DMS 273 (cell line): ENCODE measurements around the gene RHOBTB1.
"Not testable (repeated sequence)": the region's sequence is repeated elsewhere in the genome, so short reads cannot be mapped to it uniquely, and the experiment has no call there.

ENCODE experiments used
- DNase-seq: peaks from one replicate; lab custom pipeline; 2025; ENCODE audit not compliant: unreplicated experiment; lab: John Stamatoyannopoulos, UW

RHOBTB1 gene, protein sequence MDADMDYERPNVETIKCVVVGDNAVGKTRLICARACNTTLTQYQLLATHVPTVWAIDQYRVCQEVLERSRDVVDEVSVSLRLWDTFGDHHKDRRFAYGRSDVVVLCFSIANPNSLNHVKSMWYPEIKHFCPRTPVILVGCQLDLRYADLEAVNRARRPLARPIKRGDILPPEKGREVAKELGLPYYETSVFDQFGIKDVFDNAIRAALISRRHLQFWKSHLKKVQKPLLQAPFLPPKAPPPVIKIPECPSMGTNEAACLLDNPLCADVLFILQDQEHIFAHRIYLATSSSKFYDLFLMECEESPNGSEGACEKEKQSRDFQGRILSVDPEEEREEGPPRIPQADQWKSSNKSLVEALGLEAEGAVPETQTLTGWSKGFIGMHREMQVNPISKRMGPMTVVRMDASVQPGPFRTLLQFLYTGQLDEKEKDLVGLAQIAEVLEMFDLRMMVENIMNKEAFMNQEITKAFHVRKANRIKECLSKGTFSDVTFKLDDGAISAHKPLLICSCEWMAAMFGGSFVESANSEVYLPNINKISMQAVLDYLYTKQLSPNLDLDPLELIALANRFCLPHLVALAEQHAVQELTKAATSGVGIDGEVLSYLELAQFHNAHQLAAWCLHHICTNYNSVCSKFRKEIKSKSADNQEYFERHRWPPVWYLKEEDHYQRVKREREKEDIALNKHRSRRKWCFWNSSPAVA

GRCh38 chr10:60944058-60944909 lies at the start of gene RHOBTB1:
Gene RHOBTB1 (minus strand): TSS chr10:60944185. CDS start chr10:60911542, 32,643 bp downstream.
- peak; percentile 89 for DNase-seq

DNA sequence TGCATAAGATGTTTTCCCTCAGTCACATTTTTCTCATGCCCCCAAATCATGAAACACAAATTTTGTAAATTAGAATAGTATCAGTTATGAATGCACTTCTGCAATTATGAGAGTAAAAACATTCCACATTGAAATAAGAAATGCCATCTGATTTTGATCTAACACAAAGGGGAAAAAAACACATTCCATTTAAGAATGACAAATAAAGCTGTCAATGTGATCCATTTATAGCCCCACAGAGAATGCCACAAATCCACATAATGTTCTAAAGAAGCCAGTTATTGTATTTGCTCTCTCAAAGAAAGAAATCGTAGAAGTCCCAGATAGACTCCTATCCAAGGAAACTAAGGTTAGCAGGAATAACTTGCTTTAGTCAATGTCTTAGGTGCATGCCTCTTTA lies 48.7 kb upstream of the RHOBTB1 start:
- no peak for DNase-seq

DNA sequence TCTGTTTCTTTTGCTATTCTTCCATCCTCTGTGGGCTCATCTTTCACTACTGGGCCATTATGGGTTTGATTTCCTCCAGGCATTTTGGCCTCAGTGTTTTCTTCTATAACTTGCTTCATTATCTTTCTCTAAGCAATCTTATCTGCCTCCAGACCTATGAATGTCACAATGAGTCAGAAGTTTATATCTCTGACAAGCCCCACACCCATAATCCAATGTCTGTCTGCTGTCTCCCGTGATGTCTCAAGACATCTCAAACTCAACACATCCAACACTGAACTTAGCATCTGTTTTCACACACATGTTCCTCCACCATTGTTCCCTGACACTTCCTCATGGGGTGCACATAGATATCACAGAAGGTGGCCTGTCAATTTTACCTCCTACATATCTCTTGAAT lies 46.7 kb upstream of the RHOBTB1 start:
- DNase-seq, result no peak

GRCh38 chr10:60989400-60989876 lies 45.5 kb upstream of the RHOBTB1 start:
- no peak for DNase-seq

GRCh38 chr10:60986791-60987190 lies 42.8 kb upstream of the RHOBTB1 start:
- no peak for DNase-seq

DNA sequence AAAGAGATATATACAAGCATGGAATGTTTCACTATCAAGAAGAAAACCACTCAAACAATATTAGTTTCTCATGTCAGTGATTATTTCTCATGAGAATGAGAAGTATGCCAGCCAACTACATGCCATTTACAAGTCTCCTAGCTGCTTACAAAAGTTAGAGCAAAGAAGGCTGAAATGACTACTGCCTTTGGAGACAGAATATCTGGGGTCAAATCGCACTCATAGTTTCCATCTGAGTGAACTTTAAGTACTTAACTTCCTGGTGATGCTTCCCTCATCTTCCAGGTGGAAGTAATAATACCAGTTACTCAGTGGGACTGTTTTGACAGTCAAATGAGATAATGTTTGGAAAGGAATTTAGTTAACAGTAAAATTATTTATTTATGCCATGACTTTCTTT lies 42.0 kb upstream of the RHOBTB1 start:
- no peak for DNase-seq

DNA sequence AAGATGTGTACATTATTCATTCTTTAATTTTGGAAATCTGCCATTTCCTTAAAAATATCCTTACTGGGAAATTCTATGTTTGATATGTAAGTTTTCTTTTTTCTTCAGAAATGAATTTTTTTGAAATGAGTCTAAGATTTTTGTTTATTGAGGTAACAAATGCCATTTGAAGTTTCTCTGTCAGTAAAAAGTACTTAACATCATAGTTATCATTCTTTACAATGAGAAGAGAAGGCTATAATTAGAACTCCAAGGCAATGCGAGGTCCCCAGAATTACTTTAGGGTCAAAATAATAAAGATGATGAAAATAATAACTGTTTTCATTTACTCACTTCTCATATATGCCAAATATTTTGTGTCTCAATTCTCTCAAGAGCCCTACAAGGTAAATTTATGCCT lies 37.0 kb upstream of the RHOBTB1 start:
- no peak for DNase-seq

DNA sequence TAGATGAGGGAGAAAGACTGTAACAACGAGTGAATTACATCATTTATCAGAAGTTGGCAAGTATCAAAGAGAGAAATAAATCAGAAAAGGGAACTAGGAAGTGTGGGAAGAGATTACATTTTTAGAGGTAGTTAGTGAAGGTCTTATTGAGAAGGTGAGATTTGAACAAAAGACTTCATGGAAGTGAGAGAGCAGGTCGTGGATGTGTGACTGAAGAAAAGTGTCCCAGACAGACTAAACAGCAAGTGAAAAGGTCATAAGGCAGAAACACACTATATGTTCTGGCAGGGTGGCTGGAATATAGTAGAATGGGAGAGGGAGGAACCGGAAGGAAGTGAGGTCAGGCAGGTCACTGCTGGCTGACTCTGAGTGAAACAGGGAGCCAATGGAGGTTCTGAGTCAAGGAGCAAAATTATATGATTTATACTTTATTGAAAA lies 35.7 kb upstream of the RHOBTB1 start:
- DNase-seq, result no peak

DNA sequence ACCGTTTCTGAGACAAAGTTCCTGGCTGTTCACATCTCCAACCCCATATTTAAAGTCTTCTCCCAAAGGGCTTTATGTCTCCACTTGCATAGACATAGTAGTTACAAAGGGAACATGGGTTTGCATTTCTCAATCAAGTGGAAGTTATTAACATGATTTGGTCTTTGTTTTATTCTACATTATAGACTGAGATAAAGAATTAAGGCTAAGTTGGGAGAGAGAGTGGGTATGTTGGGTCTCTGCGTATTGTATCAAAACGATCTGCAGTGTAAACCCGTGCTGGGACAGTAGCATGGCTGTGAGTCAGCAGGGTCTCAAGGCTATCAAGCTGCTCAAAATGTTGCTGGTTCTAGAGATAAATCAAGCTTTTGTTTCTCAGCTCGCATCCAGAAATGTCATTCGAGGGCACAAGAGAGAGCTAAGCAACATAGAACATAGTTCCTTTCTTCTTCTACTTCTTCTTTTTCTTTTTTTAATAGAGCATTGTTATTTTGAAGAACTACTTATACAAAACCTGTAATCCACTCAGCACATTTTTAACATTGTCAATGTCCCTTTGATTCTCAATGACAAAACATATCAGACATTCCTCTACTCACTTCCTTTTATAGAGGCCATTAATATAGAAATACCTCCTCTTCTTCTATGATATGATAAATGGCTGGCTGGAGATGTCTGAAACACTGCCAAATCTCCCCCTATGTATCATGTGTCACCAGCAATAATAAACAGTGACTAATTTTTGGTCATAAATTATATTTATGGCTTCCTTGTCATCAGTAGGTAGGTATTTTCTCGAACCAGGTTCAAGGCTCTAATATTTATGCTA lies 34.5 kb upstream of the RHOBTB1 start:
- no peak for DNase-seq

DNA sequence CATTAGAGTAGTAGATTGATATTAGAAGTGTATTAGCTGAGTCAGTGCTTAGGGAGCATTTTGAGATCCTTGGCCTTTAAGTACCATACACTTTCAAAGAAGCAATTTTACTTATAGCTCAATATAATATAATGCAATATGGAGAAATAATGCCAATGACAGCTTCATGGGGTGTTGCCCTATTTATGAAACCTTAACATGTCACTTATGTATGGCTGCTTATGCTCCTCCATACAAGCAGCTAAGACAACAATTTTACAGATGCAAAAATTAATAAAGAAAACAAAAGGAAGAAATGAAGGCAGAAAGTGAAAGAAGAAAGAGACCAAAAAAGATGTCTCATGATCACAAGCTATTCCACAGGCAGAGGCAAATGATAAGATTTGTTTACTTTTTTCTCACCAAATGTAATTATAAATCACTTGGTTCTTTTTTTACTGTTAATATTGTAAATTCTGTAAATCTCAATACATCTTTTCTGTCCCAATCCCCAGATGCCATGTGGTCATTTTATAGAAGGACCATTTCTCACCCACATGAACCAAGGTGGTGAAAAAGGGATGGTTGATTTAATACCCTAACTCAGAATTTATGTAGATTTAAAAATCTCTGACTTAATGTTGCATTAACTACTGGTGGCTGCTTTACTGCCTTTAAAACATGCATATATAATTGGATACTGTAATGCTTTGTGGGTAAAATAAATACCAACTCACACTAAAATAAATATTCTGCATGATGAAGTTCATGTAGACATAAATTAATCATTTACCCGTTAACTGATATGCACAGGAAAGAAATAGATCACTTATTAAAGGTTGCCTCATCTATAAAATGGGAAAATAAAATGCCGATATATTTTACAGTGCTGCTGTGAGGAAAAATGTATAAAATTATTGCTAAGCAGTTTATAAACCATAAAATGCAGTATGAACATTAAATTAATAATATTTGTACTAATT lies 33.5 kb upstream of the RHOBTB1 start:
- no peak for DNase-seq

DNA sequence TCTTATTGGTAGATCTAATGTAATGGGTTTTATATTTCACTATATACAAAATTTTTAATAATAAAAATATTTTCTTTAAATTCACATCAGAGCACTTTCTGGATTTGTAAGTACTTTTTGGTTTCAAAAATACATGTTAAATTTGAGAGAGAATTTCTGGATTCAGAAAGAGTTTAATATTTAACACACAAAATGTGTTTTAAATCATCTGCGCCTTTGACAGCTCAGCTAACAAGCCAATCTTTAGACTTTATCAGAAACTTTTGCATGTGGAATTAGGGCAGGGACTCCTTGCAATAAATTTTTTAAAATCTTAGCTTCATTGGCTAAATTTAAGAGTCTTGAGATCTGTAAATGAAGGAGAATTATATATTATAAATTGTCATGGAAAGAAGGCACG lies 32.7 kb upstream of the RHOBTB1 start:
- DNase-seq, result no peak

DNA sequence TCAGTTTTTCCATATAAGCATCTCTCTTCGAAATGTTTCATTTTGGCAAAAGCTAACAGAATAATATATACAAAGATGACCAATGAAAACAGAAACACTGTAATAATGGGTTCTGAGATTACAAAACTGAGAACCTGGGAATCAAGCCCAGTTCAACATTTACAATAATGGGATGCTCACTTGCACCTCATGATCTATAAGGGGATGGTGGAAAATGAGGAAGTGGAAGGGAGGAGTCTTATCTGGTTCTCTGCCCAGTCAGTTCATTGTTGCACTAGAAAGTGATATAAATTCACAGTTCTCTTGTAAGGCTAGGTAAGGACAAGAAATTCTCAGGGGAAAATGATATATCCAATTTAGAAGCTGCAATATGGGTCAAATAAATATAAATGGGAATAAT lies 31.7 kb upstream of the RHOBTB1 start:
- DNase-seq, result no peak

DNA sequence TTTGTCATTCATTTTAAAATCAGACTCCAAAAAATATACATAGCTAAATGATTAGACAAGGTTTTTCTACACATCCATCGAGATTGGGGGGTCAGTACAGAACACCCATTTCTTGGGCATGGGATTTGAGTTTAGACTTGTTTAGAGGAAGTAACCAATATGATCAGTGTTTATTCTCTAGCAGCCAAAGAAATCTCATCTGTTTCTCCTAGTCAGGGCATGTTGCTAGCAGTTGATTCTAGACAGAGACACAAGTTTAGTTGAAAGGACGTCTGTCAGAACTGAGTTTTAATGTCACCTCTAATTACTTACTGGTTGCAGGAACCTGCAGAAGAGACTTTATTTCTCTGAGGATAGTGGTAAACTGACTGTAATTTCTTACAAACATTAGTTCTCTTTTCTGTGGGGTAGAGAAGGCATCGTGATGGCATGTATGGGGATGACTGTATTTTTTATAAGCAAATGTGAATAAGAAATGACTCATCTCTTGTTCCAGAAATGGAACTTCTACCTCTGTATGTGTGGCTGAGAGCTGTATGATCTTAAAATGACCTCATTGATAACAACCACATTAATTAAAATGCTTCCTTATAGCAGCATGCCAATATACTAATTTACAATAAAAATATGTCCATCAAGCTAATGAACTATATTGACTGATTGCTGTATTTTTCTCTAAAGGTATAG lies 30.6 kb upstream of the RHOBTB1 start:
- DNase-seq, result no peak

DNA sequence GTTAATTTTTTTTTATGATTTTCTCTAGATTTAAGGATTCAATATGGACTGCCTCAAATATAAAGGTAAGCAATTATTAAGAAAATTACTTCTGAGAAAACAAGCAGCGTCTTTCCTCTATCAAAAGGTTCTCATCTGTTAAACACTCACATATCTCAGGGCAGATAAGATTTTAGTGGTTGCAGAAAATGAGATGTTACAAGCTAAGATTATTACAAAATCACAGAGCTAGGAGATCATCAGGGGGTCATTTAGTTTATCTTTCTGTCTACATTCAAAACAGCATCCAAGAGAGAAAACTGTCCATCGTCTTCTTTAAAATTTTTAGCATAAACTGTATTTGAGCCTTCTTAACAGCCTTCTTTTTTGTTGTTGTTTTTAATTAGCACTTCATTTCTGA lies 29.1 kb upstream of the RHOBTB1 start:
- DNase-seq, result no peak

DNA sequence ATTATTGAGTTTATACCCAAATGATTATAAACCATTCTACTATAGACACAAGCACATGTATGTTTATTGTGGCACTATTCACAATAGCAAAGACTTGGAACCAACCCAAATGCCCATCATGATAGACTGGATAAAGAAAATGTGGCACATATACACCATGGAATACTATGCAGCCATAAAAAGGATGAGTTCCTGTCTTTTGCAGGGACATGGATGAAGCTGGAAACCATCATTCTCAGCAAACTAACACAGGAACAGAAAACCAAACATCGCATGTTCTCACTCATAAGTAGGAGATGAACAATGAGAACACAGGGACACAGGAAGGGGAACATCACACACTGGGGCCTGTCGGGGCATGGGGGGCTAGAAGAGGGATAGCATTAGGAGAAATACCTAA lies 28.2 kb upstream of the RHOBTB1 start:
- DNase-seq, result not testable (repeated sequence)

DNA sequence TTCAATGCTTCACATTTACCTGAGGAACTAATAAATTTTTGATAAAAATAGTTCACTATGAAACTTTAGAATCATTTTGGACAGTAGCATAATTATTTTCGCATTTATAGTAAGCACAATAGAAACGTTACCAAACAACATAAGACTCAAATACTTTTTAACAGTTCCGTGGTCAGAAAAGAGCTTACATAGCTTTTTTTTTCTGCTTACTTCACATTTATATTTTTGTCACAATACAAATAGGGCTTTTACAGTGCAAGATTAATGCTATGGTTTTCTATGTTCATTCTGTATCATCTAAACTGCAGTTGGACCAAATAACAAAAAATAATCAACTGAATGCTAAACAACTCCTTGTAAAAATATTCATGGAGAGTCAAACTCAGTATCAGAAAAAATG lies 26.5 kb upstream of the RHOBTB1 start:
- DNase-seq, result no peak

DNA sequence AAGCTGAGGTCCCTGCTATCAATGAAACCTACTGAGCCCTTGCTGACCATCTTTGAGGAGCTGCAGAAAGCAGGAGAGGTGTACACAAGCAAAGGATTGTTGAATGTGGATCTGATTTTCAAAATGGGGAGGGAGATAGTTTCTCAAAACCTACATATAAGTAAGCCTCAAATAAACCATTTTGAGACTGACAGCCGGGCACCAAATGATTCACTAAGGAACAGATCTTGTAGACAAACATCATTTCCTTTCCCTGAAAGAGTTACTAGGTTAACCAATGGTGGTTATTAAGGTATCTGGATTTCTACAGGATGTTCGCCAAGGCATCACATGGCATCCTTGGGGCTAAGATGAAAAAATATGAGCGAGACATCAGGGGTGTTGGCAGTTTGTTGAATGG lies 24.5 kb upstream of the RHOBTB1 start:
- no peak for DNase-seq

DNA sequence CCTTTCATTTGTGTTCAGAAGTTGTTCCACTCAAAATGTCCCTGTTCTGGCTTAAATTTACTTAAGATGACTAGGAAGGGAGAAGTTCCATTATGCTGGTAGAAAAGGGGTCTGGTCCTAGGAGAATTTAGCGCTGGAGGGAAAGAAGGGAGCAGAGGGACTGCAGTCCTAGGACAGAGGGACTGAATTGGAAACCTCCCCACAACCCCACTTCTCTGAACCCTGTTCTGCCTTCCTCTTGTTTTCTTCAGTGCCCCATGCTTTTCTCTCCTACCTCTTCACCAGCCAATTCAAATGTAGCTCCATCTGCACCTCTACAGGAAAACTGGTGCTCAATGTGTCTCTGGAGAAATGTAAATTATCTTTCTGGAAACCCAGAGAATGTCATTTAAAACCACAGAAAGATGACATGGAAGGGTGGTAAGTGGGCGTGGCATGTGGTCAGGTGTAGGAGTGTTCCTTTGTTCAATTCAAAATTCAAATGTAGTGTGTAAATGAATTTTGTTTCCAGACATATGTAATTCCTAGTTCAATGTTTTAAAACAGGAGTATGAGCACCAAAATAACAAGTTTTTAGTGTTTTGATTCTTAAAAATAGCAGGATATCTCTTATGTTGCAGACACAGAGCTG lies 24.0 kb upstream of the RHOBTB1 start:
- DNase-seq, result no peak
